ENCODE results near the gene LHFPL6. TPM values are rescaled to one million over a fixed set of nuclear protein-coding genes. Genes with fewer than 3 reads are reported as not detected.
A peak's percentile ranks its signal among the peaks of the same experiment; 100 is the strongest.

The LHFPL6 gene
- total and polyA plus RNA-seq, 9 of the 15 experiments (the other 6 are each of a cell fraction or from before 2014, with no cell fraction given) = 0.18 TPM; not detected in 8

DNA sequence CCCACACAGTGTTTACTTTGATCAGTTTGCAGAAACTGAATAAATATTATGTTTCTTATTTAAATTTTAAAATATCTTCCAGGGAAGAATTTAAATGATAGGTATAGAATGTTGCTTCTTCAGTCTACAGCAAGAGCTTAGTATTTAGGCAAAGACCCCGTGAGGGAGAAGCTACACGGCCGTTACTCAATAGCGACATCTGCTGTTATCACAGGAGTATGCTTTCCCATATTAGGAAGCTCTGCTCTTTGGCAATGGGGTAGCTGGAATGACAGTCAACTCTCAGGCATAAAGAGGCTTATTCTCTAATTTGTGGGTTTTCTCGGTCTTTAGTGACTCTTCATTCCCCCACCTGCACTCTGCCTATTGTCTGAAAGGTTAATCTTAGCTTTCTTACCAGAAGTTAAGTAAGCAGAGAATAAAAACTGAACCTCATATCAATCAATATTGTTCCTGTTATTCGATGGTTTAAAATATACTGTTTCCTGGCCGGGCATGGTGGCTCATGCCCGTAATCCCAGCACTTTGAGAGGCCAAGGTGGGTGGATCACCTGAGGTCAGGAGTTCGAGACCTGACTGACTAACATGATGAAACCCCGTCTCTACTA, 13.2 kb upstream of the LHFPL6 start (continued):
- peak; percentile 14; the same call in 1 of the 2 replicates for TF ChIP-seq REST (IDR thresholded peaks at IDR 0.05; ENCODE audit: borderline replicate concordance)
- no peak for TF ChIP-seq REST (CRISPR knock-in tag; IDR thresholded peaks at IDR 0.05; ENCODE audit: low read depth)
- no peak for TF ChIP-seq ZFP30 (CRISPR knock-in tag; IDR thresholded peaks at IDR 0.05; ENCODE audit: borderline replicate concordance)
- no peak for TF ChIP-seq CSDE1 (IDR thresholded peaks at IDR 0.05)
- no peak for TF ChIP-seq CEBPG (CRISPR knock-in tag; IDR thresholded peaks at IDR 0.05)
- TF ChIP-seq CEBPG (tag; conservative IDR thresholded peaks at IDR 0.05 in 1 of 2, IDR thresholded peaks at IDR 0.05 in 1 of 2) = no peak
- no peak for TF ChIP-seq MXI1 (IDR thresholded peaks at IDR 0.05; ENCODE audit: low read depth, low read length)
- TF ChIP-seq RAD21 (CRISPR knock-in tag; conservative IDR thresholded peaks at IDR 0.05 in 1 of 2, IDR thresholded peaks at IDR 0.05 in 1 of 2) = peak; percentile 34 to 61
- TF ChIP-seq DMBX1 (CRISPR knock-in tag; IDR thresholded peaks at IDR 0.05; ENCODE audit: borderline replicate concordance) = no peak
- no peak for TF ChIP-seq RBM14 (IDR thresholded peaks at IDR 0.05; ENCODE audit: borderline replicate concordance, insufficient read depth, low read depth, low read length)
- TF ChIP-seq, protein P1, sequence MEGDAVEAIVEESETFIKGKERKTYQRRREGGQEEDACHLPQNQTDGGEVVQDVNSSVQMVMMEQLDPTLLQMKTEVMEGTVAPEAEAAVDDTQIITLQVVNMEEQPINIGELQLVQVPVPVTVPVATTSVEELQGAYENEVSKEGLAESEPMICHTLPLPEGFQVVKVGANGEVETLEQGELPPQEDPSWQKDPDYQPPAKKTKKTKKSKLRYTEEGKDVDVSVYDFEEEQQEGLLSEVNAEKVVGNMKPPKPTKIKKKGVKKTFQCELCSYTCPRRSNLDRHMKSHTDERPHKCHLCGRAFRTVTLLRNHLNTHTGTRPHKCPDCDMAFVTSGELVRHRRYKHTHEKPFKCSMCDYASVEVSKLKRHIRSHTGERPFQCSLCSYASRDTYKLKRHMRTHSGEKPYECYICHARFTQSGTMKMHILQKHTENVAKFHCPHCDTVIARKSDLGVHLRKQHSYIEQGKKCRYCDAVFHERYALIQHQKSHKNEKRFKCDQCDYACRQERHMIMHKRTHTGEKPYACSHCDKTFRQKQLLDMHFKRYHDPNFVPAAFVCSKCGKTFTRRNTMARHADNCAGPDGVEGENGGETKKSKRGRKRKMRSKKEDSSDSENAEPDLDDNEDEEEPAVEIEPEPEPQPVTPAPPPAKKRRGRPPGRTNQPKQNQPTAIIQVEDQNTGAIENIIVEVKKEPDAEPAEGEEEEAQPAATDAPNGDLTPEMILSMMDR (IDR thresholded peaks at IDR 0.05 in 2 of 3, conservative IDR thresholded peaks at IDR 0.05 in 1 of 3; ENCODE audit: insufficient read depth in 2 of 3, low read depth in 1 of 3, low read length in 3 of 3) = peak; percentile 57 to 62 (median 62)
- no peak for TF ChIP-seq MTA3 (IDR thresholded peaks at IDR 0.05; ENCODE audit: borderline replicate concordance)
- TF ChIP-seq NFIC (IDR thresholded peaks at IDR 0.05) = no peak
- no peak for TF ChIP-seq CBX8 (IDR thresholded peaks at IDR 0.05; ENCODE audit: borderline replicate concordance, extremely low read depth, low read depth, low read length, poor library complexity, severe bottlenecking)
- no peak for TF ChIP-seq NR1H2 (CRISPR knock-in tag; IDR thresholded peaks at IDR 0.05)
- no peak for TF ChIP-seq NR2C2 (CRISPR knock-in tag; IDR thresholded peaks at IDR 0.05)
- TF ChIP-seq NR2C2 (tag; IDR thresholded peaks at IDR 0.05) = no peak
